GM12878 (cell line): ENCODE measurements around the gene TSPEAR. TPM values are rescaled to one million over a fixed set of nuclear protein-coding genes. Genes with fewer than 3 reads are reported as not detected.

Experiments used
- ATAC-seq: fragments of 200-7000 bp; cut with Tn5 transposase; 3 replicates; pipeline ENCODE4 v1.9.1; 2020; ENCODE audit warnings: mild to moderate bottlenecking, moderate library complexity
- BruUV-seq: library from RNA; stranded (reverse); fragments of 400-500 nt; replicated peaks from 2 replicates; lab custom pipeline; 2021; lab: Mats Ljungman, UMichigan
- CTCF ChIA-PET: fragments of 300-600 bp; sonication (Branson Sonifier 250); formaldehyde crosslinking; extraction: SDS; loops from one replicate; lab custom pipeline; 2021; ENCODE audit warnings: inconsistent platforms; lab: Yijun Ruan, JAX
- POLR2A ChIA-PET: fragments of 350-600 bp; formaldehyde crosslinking; extraction: SDS; loops from one replicate; lab custom pipeline; 2021; ENCODE audit warnings: inconsistent platforms; lab: Charles Lee
- RAD21 ChIA-PET: fragments of 300-600 bp; sonication (Branson Sonifier 250); formaldehyde crosslinking; loops from one replicate; lab custom pipeline; 2023; ENCODE audit warnings: antibody characterized with exemption; ENCODE audit not compliant: unreplicated experiment; lab: Charles Lee
- SMC1A ChIA-PET: fragments of 300-600 bp; sonication (Branson Sonifier 250); formaldehyde crosslinking; loops from one replicate; lab custom pipeline; 2023; ENCODE audit not compliant: unreplicated experiment, uncharacterized antibody; lab: Charles Lee
- DNase-seq: peaks from one replicate; pipeline ENCODE4 v3.0.0-alpha.2; 2011; ENCODE audit warnings: low read depth, low spot score
- FAIRE-seq: peaks from 3 replicates; lab custom pipeline; 2011; peaks lifted over from hg19 to GRCh38; lab: Jason Lieb, UNC
- H2AFZ ChIP-seq: 2 replicates; pipeline ENCODE4 v1.6.0; 2011; ENCODE audit warnings: low read depth, low read length, control low read depth; ENCODE audit not compliant: control insufficient read depth
- H3K27ac ChIP-seq: 2 replicates; pipeline ENCODE4 v1.5.1; 2011; ENCODE audit warnings: control low read depth; ENCODE audit not compliant: control insufficient read depth, insufficient read depth
- H3K27me3 ChIP-seq, 2 experiments: replicated peaks in 1 of 2; 2 replicates each; pipeline versions ENCODE4 v1.6.0 to v1.6.1; 2011; ENCODE audit warnings: low read length in 1 of 2; ENCODE audit not compliant: control insufficient read depth in 2 of 2, insufficient read depth in 2 of 2
- H3K36me3 ChIP-seq, 2 experiments: 2 replicates each; pipeline ENCODE4 v1.5.1; 2011; ENCODE audit warnings: low read length in 1 of 2; ENCODE audit not compliant: control insufficient read depth in 2 of 2, insufficient read depth in 2 of 2
- H3K4me1 ChIP-seq: 2 replicates; pipeline ENCODE4 v1.6.1; 2011; ENCODE audit warnings: mild to moderate bottlenecking, low read length, moderate library complexity, mixed read lengths; ENCODE audit not compliant: control insufficient read depth, insufficient read depth
- H3K4me2 ChIP-seq: 2 replicates; pipeline ENCODE4 v1.6.0; 2011; ENCODE audit warnings: control low read depth; ENCODE audit not compliant: control insufficient read depth, insufficient read depth
- H3K4me3 ChIP-seq: fragments of 200-600 bp; sonication (generic); 2 replicates; pipeline ENCODE4 v1.5.1; 2016
- H3K79me2 ChIP-seq: 2 replicates; pipeline ENCODE4 v1.6.0; 2011; ENCODE audit warnings: low read length; ENCODE audit not compliant: control insufficient read depth, insufficient read depth
- H3K9ac ChIP-seq: 2 replicates; pipeline ENCODE4 v1.8.0; 2011; ENCODE audit warnings: low read length, control low read depth, mixed read lengths; ENCODE audit not compliant: control insufficient read depth, insufficient read depth
- H3K9me3 ChIP-seq: replicated peaks from 3 replicates; pipeline ENCODE4 v1.5.1; 2011; ENCODE audit warnings: mild to moderate bottlenecking, low read length; ENCODE audit not compliant: control insufficient read depth, insufficient read depth
- H4K20me1 ChIP-seq: 2 replicates; pipeline ENCODE4 v1.6.0; 2011; ENCODE audit not compliant: control insufficient read depth, insufficient read depth
- ATF2 ChIP-seq: IDR thresholded peaks from 2 replicates; pipeline ENCODE4 v1.6.1; 2012; ENCODE audit warnings: low read length, inconsistent platforms
- ATF3 ChIP-seq: IDR thresholded peaks from 2 replicates; pipeline ENCODE4 v1.6.1; 2011; ENCODE audit warnings: low read depth, mild to moderate bottlenecking, low read length, moderate library complexity, borderline replicate concordance; ENCODE audit errors: extremely low read depth
- IKZF2 ChIP-seq, 2 experiments: fragments of 450-650 bp; IDR thresholded peaks; 2 replicates each; pipeline ENCODE4 v1.6.1; 2017; ENCODE audit warnings: mild to moderate bottlenecking in 2 of 2, moderate library complexity in 2 of 2
- NFIC ChIP-seq: IDR thresholded peaks from 2 replicates; pipeline ENCODE4 v1.6.1; 2012; ENCODE audit warnings: low read depth, mild to moderate bottlenecking, inconsistent platforms, low read length, moderate library complexity
- POLR2AphosphoS5 ChIP-seq: IDR thresholded peaks from 2 replicates; pipeline ENCODE4 v1.6.1; 2011; ENCODE audit warnings: mild to moderate bottlenecking, low read length, inconsistent platforms
- RAD21 ChIP-seq: IDR thresholded peaks from 2 replicates; pipeline ENCODE4 v1.6.1; 2011; ENCODE audit warnings: mild to moderate bottlenecking, low read depth, low read length, moderate library complexity; ENCODE audit not compliant: insufficient read depth
- RFX5 ChIP-seq: IDR thresholded peaks from 2 replicates; pipeline ENCODE4 v1.6.1; 2011; ENCODE audit warnings: low read depth, low read length, improper control_type of control experiment
- SIN3A ChIP-seq: IDR thresholded peaks from 2 replicates; pipeline ENCODE4 v1.6.1; 2012; ENCODE audit warnings: low read depth, low read length, improper control_type of control experiment
- TCF3 ChIP-seq: IDR thresholded peaks from 2 replicates; pipeline ENCODE4 v1.6.1; 2012; ENCODE audit warnings: low read depth, mild to moderate bottlenecking, low read length, borderline replicate concordance; ENCODE audit not compliant: insufficient read depth
- ZBTB33 ChIP-seq: fragments of 450-650 bp; IDR thresholded peaks from 2 replicates; pipeline ENCODE4 v1.6.1; 2017; ENCODE audit warnings: mild to moderate bottlenecking
- ZNF592 ChIP-seq: fragments of 450-650 bp; IDR thresholded peaks from 2 replicates; pipeline ENCODE4 v1.6.1; 2017; ENCODE audit warnings: mild to moderate bottlenecking, moderate library complexity
- ZZZ3 ChIP-seq: IDR thresholded peaks from 2 replicates; pipeline ENCODE4 v1.6.1; 2011; ENCODE audit warnings: low read depth; ENCODE audit not compliant: control insufficient read depth, insufficient read length
- WGBS: methylation state at CpG from one replicate; pipeline ENCODE4 v1.1.6; 2016; ENCODE audit warnings: low lambda C conversion rate; ENCODE audit not compliant: insufficient replicate concordance, insufficient coverage; ENCODE audit errors: missing lambda C conversion rate; 5-methylcytosine and 5-hydroxymethylcytosine counted together
- in situ Hi-C: fragments of 300-500 bp; cut with MboI; formaldehyde crosslinking; loops from 9 replicates; pipeline ENCODE4 v1.14.3; 2018; ENCODE audit warnings: mixed read lengths
- intact Hi-C: fragments of 100-400 bp; cut with micrococcal nuclease; formaldehyde crosslinking; loops from one replicate; pipeline ENCODE4 v1.14.2; 2022; ENCODE audit not compliant: unreplicated experiment
- polyA plus RNA-seq, 11 experiments: library from polyadenylated mRNA; depleted of rRNA in 4 of 11; unstranded in 6 of 11; stranded (reverse) in 5 of 11; fragments of >200 nt; fragmentation: Nextera tagmentation in 4 of 11; fragmentation: Illumina TruSeq in 1 of 11; extraction: Ambion mirVana in 4 of 11; extraction: Trizol in 1 of 11; gene quantifications; 1 replicate in 1 of 11; 2 replicates in 10 of 11; pipeline versions ENCODE4 v1.2.1 to v1.2.3, GENCODE V29; 2011 to 2016; ENCODE audit warnings: inconsistent platforms in 2 of 11, missing spikeins in 2 of 11, low read depth in 1 of 11
- total RNA-seq, 4 experiments: library from RNA; depleted of rRNA in 3 of 4; stranded (reverse); fragments of >200 nt in 3 of 4; fragmentation: Illumina TruSeq in 1 of 4; extraction: Trizol in 1 of 4; gene quantifications; 2 replicates each; pipeline versions ENCODE4 v1.2.1 to v1.2.3, GENCODE V29; 2013 to 2021
- TF ChIP-seq, protein P1 (sequence below): fragments of 450-650 bp; formaldehyde crosslinking; IDR thresholded peaks from 2 replicates; pipeline ENCODE4 v1.4.0; 2022; ENCODE audit warnings: mild to moderate bottlenecking, moderate library complexity

The TSPEAR gene
- total and polyA plus RNA-seq, 10 of the 15 experiments (the other 5 are each of a cell fraction or from before 2014, with no cell fraction given), result not detected

GRCh38 chr21:44558695-44559094 lies 152.7 kb downstream of the TSPEAR start, which contains the start of gene KRTAP10-3:
KRTAP10-3 (minus strand) TSS chr21:44558795; CDS start chr21:44558715, 80 bp downstream.
- H3K9me3 ChIP-seq, result no peaks in the 10 kb centered on the region; the same call in 2 of the 3 replicates
- TF ChIP-seq ZZZ3 (no peak), RAD21 (no peak), SIN3A (no peak), ZNF592 (no peak), TCF3 (no peak), RFX5 (no peak), IKZF2 (IDR thresholded peaks at IDR 0.05) (no peak), ZBTB33 (no peak), ATF3 (no peak), NFIC (no peak), ATF2 (no peak), POLR2AphosphoS5 (no peak)
- TF ChIP-seq, protein P1, sequence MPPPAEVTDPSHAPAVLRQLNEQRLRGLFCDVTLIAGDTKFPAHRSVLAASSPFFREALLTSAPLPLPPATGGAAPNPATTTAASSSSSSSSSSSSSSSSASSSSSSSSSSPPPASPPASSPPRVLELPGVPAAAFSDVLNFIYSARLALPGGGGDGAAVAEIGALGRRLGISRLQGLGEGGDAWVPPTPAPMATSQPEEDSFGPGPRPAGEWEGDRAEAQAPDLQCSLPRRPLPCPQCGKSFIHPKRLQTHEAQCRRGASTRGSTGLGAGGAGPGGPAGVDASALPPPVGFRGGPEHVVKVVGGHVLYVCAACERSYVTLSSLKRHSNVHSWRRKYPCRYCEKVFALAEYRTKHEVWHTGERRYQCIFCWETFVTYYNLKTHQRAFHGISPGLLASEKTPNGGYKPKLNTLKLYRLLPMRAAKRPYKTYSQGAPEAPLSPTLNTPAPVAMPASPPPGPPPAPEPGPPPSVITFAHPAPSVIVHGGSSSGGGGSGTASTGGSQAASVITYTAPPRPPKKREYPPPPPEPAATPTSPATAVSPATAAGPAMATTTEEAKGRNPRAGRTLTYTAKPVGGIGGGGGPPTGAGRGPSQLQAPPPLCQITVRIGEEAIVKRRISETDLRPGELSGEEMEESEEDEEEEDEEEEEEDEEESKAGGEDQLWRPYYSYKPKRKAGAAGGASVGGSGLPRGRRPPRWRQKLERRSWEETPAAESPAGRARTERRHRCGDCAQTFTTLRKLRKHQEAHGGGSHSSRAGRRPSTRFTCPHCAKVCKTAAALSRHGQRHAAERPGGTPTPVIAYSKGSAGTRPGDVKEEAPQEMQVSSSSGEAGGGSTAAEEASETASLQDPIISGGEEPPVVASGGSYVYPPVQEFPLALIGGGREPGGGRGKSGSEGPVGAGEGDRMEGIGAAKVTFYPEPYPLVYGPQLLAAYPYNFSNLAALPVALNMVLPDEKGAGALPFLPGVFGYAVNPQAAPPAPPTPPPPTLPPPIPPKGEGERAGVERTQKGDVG (CRISPR knock-in tag), result no peak

More at GRCh38 chr21:44558695-44559094, 152.7 kb downstream of the TSPEAR start, which contains the start of gene KRTAP10-3:
- Histone ChIP-seq H2AFZ (no peak within 1 kb of the TSS), H3K27me3 (no peaks in the 10 kb centered on the region; a peak in 1 of 4 replicates), H4K20me1 (no peaks in the 10 kb centered on the region), H3K9ac (no peak within 1 kb of the TSS), H3K36me3 (no peaks in the 10 kb centered on the region), H3K27ac (no peak within 1 kb of the TSS), H3K4me1 (no peaks in the 10 kb centered on the region), H3K4me3 (no peak within 1 kb of the TSS), H3K79me2 (no peaks in the 10 kb centered on the region), H3K4me2 (no peak within 1 kb of the TSS)
- in situ Hi-C loops, result no loop called here
- DNase-seq (no peak), ATAC-seq (no peak), FAIRE-seq (no peak)
- 24% methylated on average over 5 of the region's 5 CpGs for WGBS
- SMC1A ChIA-PET, result no interaction called here
- POLR2A ChIA-PET, result no interaction called here
- intact Hi-C loops, result no loop called here
- RAD21 ChIA-PET, result no interaction called here
- CTCF ChIA-PET, result no interaction called here
- BruUV-seq, result no TSS peak
